ENCODE measurements around the gene TNFSF8.

- TF ChIP-seq CTCF (IDR thresholded peaks at IDR 0.05; ENCODE audit: extremely low read depth in 1 of 2, insufficient read depth in 1 of 2, low read depth in 1 of 2, low read length in 2 of 2) (no peak), MAX (IDR thresholded peaks at IDR 0.05; ENCODE audit: insufficient read depth, insufficient read length) (no peak), POLR2A (IDR thresholded peaks at IDR 0.05; ENCODE audit: low read depth, low read length) (no peak)
Observed at GRCh38 chr9:114932502-114932901, 2.1 kb upstream of the TNFSF8 start.
